ENCODE results near the gene SEPTIN8.
"Not testable (repeated sequence)": the region's sequence is repeated elsewhere in the genome, so short reads cannot be mapped to it uniquely, and the experiment has no call there.

The SEPTIN8 gene

GRCh38 chr5:132812123-132812765, 35.2 kb upstream of the SEPTIN8 start:
- no peak for DNase-seq

GRCh38 chr5:132810605-132811004, 33.6 kb upstream of the SEPTIN8 start:
- DNase-seq: no peak

GRCh38 chr5:132808866-132809265, 31.8 kb upstream of the SEPTIN8 start:
- no peak for DNase-seq

- no peak for DNase-seq
Observed at GRCh38 chr5:132808448-132808847, 31.4 kb upstream of the SEPTIN8 start.

- no peak for DNase-seq
Observed at GRCh38 chr5:132807163-132807838, 30.3 kb upstream of the SEPTIN8 start.

- DNase-seq: not testable (repeated sequence)
Observed at GRCh38 chr5:132806804-132807162, 29.7 kb upstream of the SEPTIN8 start.

GRCh38 chr5:132805872-132806271, 28.8 kb upstream of the SEPTIN8 start:
- not testable (repeated sequence) for DNase-seq

GRCh38 chr5:132804219-132804618, 27.2 kb upstream of the SEPTIN8 start:
- not testable (repeated sequence) for DNase-seq

GRCh38 chr5:132802685-132803066, 25.6 kb upstream of the SEPTIN8 start:
- not testable (repeated sequence) for DNase-seq

- DNase-seq: no peak
Observed at GRCh38 chr5:132802044-132802684, 25.1 kb upstream of the SEPTIN8 start.

- no peak for DNase-seq
Observed at GRCh38 chr5:132800545-132800944, 23.5 kb upstream of the SEPTIN8 start.

- DNase-seq: no peak
Observed at GRCh38 chr5:132799392-132799791, 22.4 kb upstream of the SEPTIN8 start.

GRCh38 chr5:132797651-132798050, 20.6 kb upstream of the SEPTIN8 start:
- no peak for DNase-seq

- DNase-seq: no peak
Observed at GRCh38 chr5:132791026-132791425, 14.0 kb upstream of the SEPTIN8 start.

- no peak for DNase-seq
Observed at GRCh38 chr5:132790201-132790865, 13.3 kb upstream of the SEPTIN8 start.

- no peak for DNase-seq
Observed at GRCh38 chr5:132788990-132789886, 12.2 kb upstream of the SEPTIN8 start.

- DNase-seq: no peak
Observed at GRCh38 chr5:132788508-132788907, 11.5 kb upstream of the SEPTIN8 start.

GRCh38 chr5:132787076-132787475, 10.0 kb upstream of the SEPTIN8 start:
- no peak for DNase-seq

GRCh38 chr5:132785864-132786263, 8.8 kb upstream of the SEPTIN8 start:
- no peak for DNase-seq

GRCh38 chr5:132785365-132785764, 8.3 kb upstream of the SEPTIN8 start:
- DNase-seq: no peak

GRCh38 chr5:132782101-132782500, 5.1 kb upstream of the SEPTIN8 start:
- no peak for DNase-seq

- DNase-seq: no peak
Observed at GRCh38 chr5:132781029-132781428, 4.0 kb upstream of the SEPTIN8 start.

GRCh38 chr5:132780577-132780976, 3.5 kb upstream of the SEPTIN8 start:
- no peak for DNase-seq
